HCT116 (cell line): Measurements from ENCODE around the gene POLR3A. TPM values are rescaled to one million over a fixed set of nuclear protein-coding genes. Genes with fewer than 3 reads are reported as not detected.

Source experiments
- ATAC-seq: fragments of 200-7000 bp; cut with Tn5 transposase; 2 replicates; pipeline ENCODE4 v1.9.1; 2020; ENCODE audit warnings: mild to moderate bottlenecking, moderate library complexity
- BruUV-seq: library from RNA; stranded (reverse); fragments of 400-500 nt; replicated peaks from 2 replicates; lab custom pipeline; 2021; lab: Mats Ljungman, UMichigan
- CTCF ChIA-PET: fragments of 300-600 bp; sonication (Branson Sonifier 250); formaldehyde crosslinking; loops from one replicate; lab custom pipeline; 2021; ENCODE audit warnings: antibody characterized with exemption; lab: Charles Lee
- POLR2A ChIA-PET: fragments of 300-600, 350-600 bp; sonication (Branson Sonifier 250); formaldehyde crosslinking; loops from one replicate; lab custom pipeline; 2021; ENCODE audit warnings: antibody characterized with exemption; lab: Charles Lee
- RAD21 ChIA-PET, 2 experiments: fragments of 300-600 bp; sonication (Branson Sonifier 250); formaldehyde crosslinking; loops; one replicate each; lab custom pipeline; 2023; ENCODE audit warnings: low total read pairs in 2 of 2; ENCODE audit not compliant: uncharacterized antibody in 2 of 2, unreplicated experiment in 2 of 2, low non-redundant PET in 1 of 2; lab: Charles Lee
- DNase-seq: peaks from one replicate; pipeline ENCODE4 v3.0.0-alpha.2; 2010; ENCODE audit warnings: low read depth, low spot score
- H2AFZ ChIP-seq: fragments of 200-600 bp; shearing (Covaris generic), sonication (generic); 2 replicates; pipeline ENCODE4 v1.6.1; 2017; ENCODE audit warnings: low read depth, mixed run types, mixed read lengths, antibody characterized with exemption, low read length; ENCODE audit not compliant: poor library complexity, severe bottlenecking
- H3K27ac ChIP-seq: 2 replicates; pipeline ENCODE4 v1.5.1; 2012; ENCODE audit warnings: low read depth, low read length
- H3K27me3 ChIP-seq: fragments of 200-600 bp; sonication (generic); 2 replicates; pipeline ENCODE4 v1.6.1; 2016; ENCODE audit warnings: mixed run types, low read length, mixed read lengths; ENCODE audit not compliant: insufficient read depth
- H3K36me3 ChIP-seq, 2 experiments: fragments of 200-500 bp in 1 of 2; fragments of 200-600 bp in 1 of 2; sonication (Bioruptor generic) in 1 of 2; sonication (generic) in 1 of 2; 2 replicates each; pipeline versions ENCODE4 v1.5.1 to v1.6.1; 2014 to 2016; ENCODE audit warnings: low read length in 2 of 2, inconsistent platforms in 1 of 2, mixed read lengths in 1 of 2, mixed run types in 1 of 2; ENCODE audit not compliant: insufficient read depth in 2 of 2, control insufficient read depth in 1 of 2
- H3K4me1 ChIP-seq, 2 experiments: fragments of 200-600 bp in 1 of 2; sonication (generic) in 1 of 2; 2 replicates each; pipeline versions ENCODE4 v1.5.1 to v1.6.1; 2012 to 2017; ENCODE audit warnings: low read length in 2 of 2, inconsistent platforms in 1 of 2, mild to moderate bottlenecking in 1 of 2, mixed read lengths in 1 of 2, mixed run types in 1 of 2, moderate library complexity in 1 of 2; ENCODE audit not compliant: insufficient read depth in 2 of 2, control insufficient read depth in 1 of 2
- H3K4me2 ChIP-seq: fragments of 200-600 bp; sonication (generic); 2 replicates; pipeline ENCODE4 v1.6.1; 2017; ENCODE audit warnings: mixed run types, low read length, mixed read lengths
- H3K4me3 ChIP-seq, 2 experiments: fragments of 200-600 bp in 1 of 2; sonication (generic) in 1 of 2; replicated peaks in 1 of 2; 2 replicates each; pipeline ENCODE4 v1.5.1; 2011 to 2016; ENCODE audit warnings: low read length in 2 of 2, control low read depth in 1 of 2, low read depth in 1 of 2, mild to moderate bottlenecking in 1 of 2, mixed read lengths in 1 of 2, mixed run types in 1 of 2
- H3K79me2 ChIP-seq: fragments of 200-600 bp; sonication (generic); 2 replicates; pipeline ENCODE4 v1.6.1; 2017; ENCODE audit warnings: mild to moderate bottlenecking, mixed run types, low read length, moderate library complexity, mixed read lengths; ENCODE audit not compliant: insufficient read depth
- H3K9ac ChIP-seq: fragments of 200-600 bp; sonication (generic); 2 replicates; pipeline ENCODE4 v1.6.1; 2016; ENCODE audit warnings: low read length, mixed read lengths
- H3K9me2 ChIP-seq: fragments of 200-600 bp; sonication (generic), shearing (Covaris generic); 2 replicates; pipeline ENCODE4 v1.6.1; 2017; ENCODE audit warnings: mixed run types, mild to moderate bottlenecking, moderate library complexity; ENCODE audit not compliant: insufficient read depth
- H3K9me3 ChIP-seq, 2 experiments: fragments of 200-500 bp in 1 of 2; fragments of 200-600 bp in 1 of 2; sonication (Bioruptor generic) in 1 of 2; sonication (generic) in 1 of 2; 2 replicates each; pipeline ENCODE4 v1.6.1; 2014 to 2017; ENCODE audit warnings: low read length in 2 of 2, mixed read lengths in 2 of 2, inconsistent platforms in 1 of 2, low read depth in 1 of 2, mild to moderate bottlenecking in 1 of 2, mixed run types in 1 of 2, moderate library complexity in 1 of 2; ENCODE audit not compliant: control insufficient read depth in 1 of 2, insufficient read depth in 1 of 2
- H4K20me1 ChIP-seq: fragments of 200-600 bp; sonication (generic), shearing (Covaris generic); 2 replicates; pipeline ENCODE4 v1.6.1; 2017; ENCODE audit warnings: mixed run types, mild to moderate bottlenecking, moderate library complexity; ENCODE audit not compliant: insufficient read depth
- EGR1 ChIP-seq: IDR thresholded peaks from 2 replicates; pipeline ENCODE4 v1.6.1; 2012; ENCODE audit warnings: low read depth
- JUND ChIP-seq: IDR thresholded peaks from 2 replicates; pipeline ENCODE4 v1.6.1; 2012
- POLR2A ChIP-seq: IDR thresholded peaks from 2 replicates; pipeline ENCODE4 v1.7.0; 2011; ENCODE audit warnings: borderline replicate concordance; ENCODE audit not compliant: insufficient read depth, insufficient read length; ENCODE audit errors: extremely low read depth
- ZFX ChIP-seq: fragments of 450-650 bp; IDR thresholded peaks from 2 replicates; pipeline ENCODE4 v1.6.1; 2017
- intact Hi-C: fragments of 100-400 bp; cut with micrococcal nuclease; formaldehyde crosslinking; loops from 2 replicates; pipeline ENCODE4 v1.10.0; 2022
- total RNA-seq: library from RNA; stranded (reverse); gene quantifications from one replicate; pipeline ENCODE4 v1.2.1, GENCODE V29; 2021; ENCODE audit not compliant: unreplicated experiment
- TF ChIP-seq, protein P1 (sequence below): IDR thresholded peaks from 2 replicates; pipeline ENCODE4 v1.6.1; 2011; ENCODE audit warnings: mild to moderate bottlenecking, low read length, moderate library complexity; ENCODE audit not compliant: insufficient replicate concordance; ENCODE audit errors: extremely low read depth

The POLR3A gene
- total RNA-seq, 1 experiment from 2014 or later: 26.6 TPM

DNA sequence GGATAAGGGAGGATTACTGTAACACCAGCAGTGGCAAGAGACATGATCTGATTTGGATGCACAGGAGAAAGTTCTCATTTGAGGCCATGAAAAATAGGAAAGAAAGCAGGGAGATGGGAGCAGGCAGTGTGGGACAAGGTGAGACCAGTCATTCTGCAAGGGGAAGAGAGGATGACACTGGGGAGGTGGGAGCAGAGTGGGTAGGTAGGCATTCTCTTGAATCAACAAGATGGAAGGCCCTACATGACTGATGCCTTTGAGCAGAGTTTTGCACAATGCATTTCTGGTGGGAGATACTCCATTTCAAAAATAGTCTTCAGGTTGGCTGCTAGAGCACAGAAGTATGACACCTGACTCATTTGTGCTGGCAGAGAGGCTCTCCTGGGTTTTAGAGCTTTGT, 14.9 kb upstream of the POLR3A start:
- CTCF ChIA-PET: interaction anchor here (0.6 kb wide), 1 partner anchor 10 kb away, joined by 4 read pairs; the partner anchor contains the start of gene RPS24
- ATAC-seq: peak; percentile 5; the same call in 1 of the 2 replicates

DNA sequence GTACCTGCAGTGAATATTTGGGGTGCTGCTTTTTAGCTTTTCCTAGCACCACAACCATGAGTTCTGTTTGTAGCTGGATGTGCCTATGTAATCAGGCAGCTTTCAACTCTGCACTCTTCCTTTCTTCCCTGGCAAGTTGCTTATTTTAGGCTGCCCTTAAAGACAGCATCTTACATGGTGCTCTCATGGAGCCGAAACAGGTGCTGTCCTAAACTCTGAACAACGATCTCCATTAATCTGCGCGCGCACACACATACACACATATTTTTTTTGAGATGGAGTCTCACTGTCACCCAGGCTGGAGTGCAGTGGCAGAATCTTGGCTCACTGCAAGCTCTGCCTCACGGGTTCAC, 13.4 kb upstream of the POLR3A start:
- no peaks in the 10 kb centered on the region for H3K9me2 ChIP-seq
- ChIA-PET POLR2A (no interaction called here), RAD21 (no interaction called here)
- TF ChIP-seq JUND: peak; percentile 7; the same call in 1 of the 2 replicates
- TF ChIP-seq, protein P1, sequence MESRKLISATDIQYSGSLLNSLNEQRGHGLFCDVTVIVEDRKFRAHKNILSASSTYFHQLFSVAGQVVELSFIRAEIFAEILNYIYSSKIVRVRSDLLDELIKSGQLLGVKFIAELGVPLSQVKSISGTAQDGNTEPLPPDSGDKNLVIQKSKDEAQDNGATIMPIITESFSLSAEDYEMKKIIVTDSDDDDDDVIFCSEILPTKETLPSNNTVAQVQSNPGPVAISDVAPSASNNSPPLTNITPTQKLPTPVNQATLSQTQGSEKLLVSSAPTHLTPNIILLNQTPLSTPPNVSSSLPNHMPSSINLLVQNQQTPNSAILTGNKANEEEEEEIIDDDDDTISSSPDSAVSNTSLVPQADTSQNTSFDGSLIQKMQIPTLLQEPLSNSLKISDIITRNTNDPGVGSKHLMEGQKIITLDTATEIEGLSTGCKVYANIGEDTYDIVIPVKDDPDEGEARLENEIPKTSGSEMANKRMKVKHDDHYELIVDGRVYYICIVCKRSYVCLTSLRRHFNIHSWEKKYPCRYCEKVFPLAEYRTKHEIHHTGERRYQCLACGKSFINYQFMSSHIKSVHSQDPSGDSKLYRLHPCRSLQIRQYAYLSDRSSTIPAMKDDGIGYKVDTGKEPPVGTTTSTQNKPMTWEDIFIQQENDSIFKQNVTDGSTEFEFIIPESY: no peak
- TF ChIP-seq, all 23 proteins: peak for 1
- H2AFZ ChIP-seq: no peak overlapping the region
- no TSS peak for BruUV-seq
- no peaks in the 10 kb centered on the region for H3K27me3 ChIP-seq
- peaks cover 39% of the 10 kb centered on the region for H3K79me2 ChIP-seq
- H3K36me3 ChIP-seq: peaks cover 40 to 45% of the 10 kb centered on the region in 2 experiments
- H4K20me1 ChIP-seq: peaks cover 56% of the 10 kb centered on the region
- H3K9ac ChIP-seq: no peak overlapping the region
- ATAC-seq (peak; percentile 4; the same call in 1 of the 2 replicates), DNase-seq (no peak)
- H3K4me3 ChIP-seq: no peak overlapping the region
- H3K9me3 ChIP-seq: no peaks in the 10 kb centered on the region
- no peak overlapping the region for H3K4me2 ChIP-seq
- intact Hi-C loops: no loop called here
- H3K4me1 ChIP-seq: peaks cover 0 to 25% of the 10 kb centered on the region in 2 experiments; a peak in 2 of 4 replicates
- CTCF ChIA-PET: interaction anchor here (1.2 kb wide), 1 partner anchor 331 kb away, joined by 3 read pairs; no protein-coding TSS in a partner anchor
- H3K27ac ChIP-seq: no peak overlapping the region

More for the DNA sequence above, 14.9 kb upstream of the POLR3A start:
- RAD21 ChIA-PET: no interaction called here
- POLR2A ChIA-PET: interaction anchor here (1.2 kb wide), 1 partner anchor 155 kb away, joined by 3 read pairs; no protein-coding TSS in a partner anchor
- TF ChIP-seq POLR2A (peak; percentile 50), EGR1 (no peak), ZFX (no peak)
- TF ChIP-seq, all 23 proteins: peak for 1
- no peaks in the 10 kb centered on the region for H3K9me3 ChIP-seq
- no peaks in the 10 kb centered on the region for H3K9me2 ChIP-seq
- H3K79me2 ChIP-seq: peaks cover 25% of the 10 kb centered on the region
- no peaks in the 10 kb centered on the region for H3K27me3 ChIP-seq
- no peak overlapping the region for H3K9ac ChIP-seq
- no peak overlapping the region for H3K4me3 ChIP-seq
- DNase-seq: no peak
- peaks cover 41% of the 10 kb centered on the region for H4K20me1 ChIP-seq
- BruUV-seq: no TSS peak
- H3K4me2 ChIP-seq: no peak overlapping the region
- H3K27ac ChIP-seq: no peak overlapping the region
- peaks cover 26 to 31% of the 10 kb centered on the region in 2 experiments for H3K36me3 ChIP-seq
- H3K4me1 ChIP-seq: peaks cover 0 to 25% of the 10 kb centered on the region in 2 experiments; a peak in 2 of 4 replicates
- no peak overlapping the region for H2AFZ ChIP-seq
- intact Hi-C loops: no loop called here
